Measurements from ENCODE around the gene HKDC1.

The HKDC1 gene

DNA sequence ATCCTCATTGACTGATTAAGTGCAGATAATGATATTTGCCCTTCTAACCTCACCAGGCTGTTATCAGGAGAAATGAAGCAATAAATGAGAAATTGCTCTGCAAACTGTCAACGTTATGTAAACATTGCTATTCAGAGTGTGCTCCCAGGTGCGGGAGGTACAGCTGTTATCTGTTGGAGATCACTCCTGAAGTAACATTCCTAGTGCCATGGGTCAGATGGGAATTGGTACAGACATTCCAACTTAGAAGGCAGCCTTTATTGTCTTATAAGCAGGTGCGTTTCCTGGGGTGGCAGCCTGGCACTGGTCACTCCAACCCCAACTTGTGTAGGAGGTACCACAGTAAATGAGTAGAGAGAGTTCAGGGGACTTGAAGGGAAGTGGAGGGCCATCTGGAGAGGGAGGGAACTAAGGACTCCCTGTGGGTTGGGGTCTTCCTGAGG lies 95.0 kb downstream of the HKDC1 start:
- TF ChIP-seq ZFP3 (CRISPR knock-in tag; IDR thresholded peaks at IDR 0.05): no peak
- no peak for TF ChIP-seq ZNF565 (CRISPR knock-in tag; conservative IDR thresholded peaks at IDR 0.05; ENCODE audit: low read depth)
- TF ChIP-seq PPARA (CRISPR knock-in tag; IDR thresholded peaks at IDR 0.05; ENCODE audit: borderline replicate concordance): no peak
- TF ChIP-seq GLIS3 (CRISPR knock-in tag; IDR thresholded peaks at IDR 0.05): no peak
- TF ChIP-seq CSRNP3 (CRISPR knock-in tag; IDR thresholded peaks at IDR 0.05): no peak
- TF ChIP-seq ARNTL (CRISPR knock-in tag; IDR thresholded peaks at IDR 0.05; ENCODE audit: borderline replicate concordance, low read depth): no peak
- TF ChIP-seq RARB (CRISPR knock-in tag; IDR thresholded peaks at IDR 0.05): no peak
- TF ChIP-seq CREB5 (CRISPR knock-in tag; IDR thresholded peaks at IDR 0.05; ENCODE audit: low read depth): no peak
- TF ChIP-seq ZFP30 (CRISPR knock-in tag; IDR thresholded peaks at IDR 0.05): no peak
- no peak for TF ChIP-seq CSDC2 (CRISPR knock-in tag; IDR thresholded peaks at IDR 0.05)
- no peak for TF ChIP-seq TCF4 (CRISPR knock-in tag; IDR thresholded peaks at IDR 0.05; ENCODE audit: borderline replicate concordance)
- no peak for ATAC-seq

- TF ChIP-seq CSDC2 (CRISPR knock-in tag; IDR thresholded peaks at IDR 0.05): no peak
- no peak for TF ChIP-seq ZNF70 (CRISPR knock-in tag; IDR thresholded peaks at IDR 0.05)
- TF ChIP-seq ZC3H10 (CRISPR knock-in tag; IDR thresholded peaks at IDR 0.05): no peak
- TF ChIP-seq ZFP3 (CRISPR knock-in tag; IDR thresholded peaks at IDR 0.05): no peak
- no peak for TF ChIP-seq SNAI2 (CRISPR knock-in tag; IDR thresholded peaks at IDR 0.05)
- TF ChIP-seq TOX (CRISPR knock-in tag; IDR thresholded peaks at IDR 0.05; ENCODE audit: borderline replicate concordance): no peak
- no peak for ATAC-seq
Measured at GRCh38 chr10:69315610-69316312, 95.6 kb downstream of the HKDC1 start.

- TF ChIP-seq, protein P1, sequence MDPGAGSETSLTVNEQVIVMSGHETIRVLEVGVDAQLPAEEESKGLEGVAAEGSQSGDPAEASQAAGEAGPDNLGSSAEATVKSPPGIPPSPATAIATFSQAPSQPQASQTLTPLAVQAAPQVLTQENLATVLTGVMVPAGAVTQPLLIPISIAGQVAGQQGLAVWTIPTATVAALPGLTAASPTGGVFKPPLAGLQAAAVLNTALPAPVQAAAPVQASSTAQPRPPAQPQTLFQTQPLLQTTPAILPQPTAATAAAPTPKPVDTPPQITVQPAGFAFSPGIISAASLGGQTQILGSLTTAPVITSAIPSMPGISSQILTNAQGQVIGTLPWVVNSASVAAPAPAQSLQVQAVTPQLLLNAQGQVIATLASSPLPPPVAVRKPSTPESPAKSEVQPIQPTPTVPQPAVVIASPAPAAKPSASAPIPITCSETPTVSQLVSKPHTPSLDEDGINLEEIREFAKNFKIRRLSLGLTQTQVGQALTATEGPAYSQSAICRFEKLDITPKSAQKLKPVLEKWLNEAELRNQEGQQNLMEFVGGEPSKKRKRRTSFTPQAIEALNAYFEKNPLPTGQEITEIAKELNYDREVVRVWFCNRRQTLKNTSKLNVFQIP (CRISPR knock-in tag; IDR thresholded peaks at IDR 0.05; ENCODE audit: borderline replicate concordance, low read depth): no peak
- TF ChIP-seq CSDC2 (CRISPR knock-in tag; IDR thresholded peaks at IDR 0.05): no peak
- no peak for TF ChIP-seq RARB (CRISPR knock-in tag; IDR thresholded peaks at IDR 0.05)
- TF ChIP-seq OSR1 (CRISPR knock-in tag; IDR thresholded peaks at IDR 0.05): no peak
- TF ChIP-seq PPARA (CRISPR knock-in tag; IDR thresholded peaks at IDR 0.05; ENCODE audit: borderline replicate concordance): no peak
- TF ChIP-seq ZNF8 (CRISPR knock-in tag; IDR thresholded peaks at IDR 0.05): no peak
- TF ChIP-seq ZFP3 (CRISPR knock-in tag; IDR thresholded peaks at IDR 0.05): no peak
- no peak for TF ChIP-seq ZNF565 (CRISPR knock-in tag; conservative IDR thresholded peaks at IDR 0.05; ENCODE audit: low read depth)
- TF ChIP-seq, protein P2, sequence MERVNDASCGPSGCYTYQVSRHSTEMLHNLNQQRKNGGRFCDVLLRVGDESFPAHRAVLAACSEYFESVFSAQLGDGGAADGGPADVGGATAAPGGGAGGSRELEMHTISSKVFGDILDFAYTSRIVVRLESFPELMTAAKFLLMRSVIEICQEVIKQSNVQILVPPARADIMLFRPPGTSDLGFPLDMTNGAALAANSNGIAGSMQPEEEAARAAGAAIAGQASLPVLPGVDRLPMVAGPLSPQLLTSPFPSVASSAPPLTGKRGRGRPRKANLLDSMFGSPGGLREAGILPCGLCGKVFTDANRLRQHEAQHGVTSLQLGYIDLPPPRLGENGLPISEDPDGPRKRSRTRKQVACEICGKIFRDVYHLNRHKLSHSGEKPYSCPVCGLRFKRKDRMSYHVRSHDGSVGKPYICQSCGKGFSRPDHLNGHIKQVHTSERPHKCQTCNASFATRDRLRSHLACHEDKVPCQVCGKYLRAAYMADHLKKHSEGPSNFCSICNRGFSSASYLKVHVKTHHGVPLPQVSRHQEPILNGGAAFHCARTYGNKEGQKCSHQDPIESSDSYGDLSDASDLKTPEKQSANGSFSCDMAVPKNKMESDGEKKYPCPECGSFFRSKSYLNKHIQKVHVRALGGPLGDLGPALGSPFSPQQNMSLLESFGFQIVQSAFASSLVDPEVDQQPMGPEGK (CRISPR knock-in tag; IDR thresholded peaks at IDR 0.05; ENCODE audit: borderline replicate concordance): no peak
- no peak for TF ChIP-seq ESRRG (CRISPR knock-in tag; IDR thresholded peaks at IDR 0.05)
- no peak for TF ChIP-seq ISL1 (CRISPR knock-in tag; IDR thresholded peaks at IDR 0.05)
- no peak for TF ChIP-seq ZFP30 (CRISPR knock-in tag; IDR thresholded peaks at IDR 0.05)
- TF ChIP-seq BACH2 (CRISPR knock-in tag; IDR thresholded peaks at IDR 0.05; ENCODE audit: borderline replicate concordance): no peak
- TF ChIP-seq SNAI2 (CRISPR knock-in tag; IDR thresholded peaks at IDR 0.05): no peak
- no peak for TF ChIP-seq TOX (CRISPR knock-in tag; IDR thresholded peaks at IDR 0.05; ENCODE audit: borderline replicate concordance)
- no peak for TF ChIP-seq TCF4 (CRISPR knock-in tag; IDR thresholded peaks at IDR 0.05; ENCODE audit: borderline replicate concordance)
- TF ChIP-seq GLIS3 (CRISPR knock-in tag; IDR thresholded peaks at IDR 0.05): no peak
- peak; percentile 19 for ATAC-seq
Measured at GRCh38 chr10:69316313-69317059, 96.4 kb downstream of the HKDC1 start.
